Heart left ventricle (tissue), 13 donors: ENCODE data around the gene SLC24A4.

Source experiments
- POLR2A ChIP-seq, 2 donors: fragments of 450-650 bp; IDR thresholded peaks; one replicate each; pipeline ENCODE4 v1.6.1; 2017; ENCODE audit warnings: antibody characterized with exemption in 2 of 2, mild to moderate bottlenecking in 2 of 2, moderate library complexity in 2 of 2
- TF ChIP-seq, protein P1 (sequence below), 12 donors: fragments of 200-600 bp; sonication (generic) in 4 of 12; IDR thresholded peaks; one replicate each; pipeline versions ENCODE4 v1.5.0 to v1.8.0; 2018 to 2022; ENCODE audit warnings: antibody characterized with exemption in 12 of 12, mild to moderate bottlenecking in 5 of 12
- donor health status: ischemic (EF 13 %, LVEDD 7.1; RV severe dilation, severe dysfunction).
- donor health status: DM: no; HTN: yes; CAD: no.
- donor health status: DM: no; HTN: no; CAD: no.
- donor health status: ischemic (EF 25% LVEDD 6.9; RV normal size, moderate dysfunction).
- donor health status: ischemic (EF 25% LVEDD 5.7; RV mildly dilated, moderate dysfunction).
- donor health status: ischemic (EF 35%, LVEDD 5.7; RV mildly dilated, moderate dysfunction).
- donor health status: nonischemic (EF 11% LVEDD 7.7; RV severe dilation, severe dysfunction).
- donor health status: DM: yes; HTN: yes; CAD: no.
- donor health status: PGD.
- donor health status: ischemic (EF 29% LVEDD 5.4; RV normal size, mild dysfunction).
- donor health status: nonischemic (EF 23%, LVEDD 6.1; RV moderate dilation, normal function).

DNA sequence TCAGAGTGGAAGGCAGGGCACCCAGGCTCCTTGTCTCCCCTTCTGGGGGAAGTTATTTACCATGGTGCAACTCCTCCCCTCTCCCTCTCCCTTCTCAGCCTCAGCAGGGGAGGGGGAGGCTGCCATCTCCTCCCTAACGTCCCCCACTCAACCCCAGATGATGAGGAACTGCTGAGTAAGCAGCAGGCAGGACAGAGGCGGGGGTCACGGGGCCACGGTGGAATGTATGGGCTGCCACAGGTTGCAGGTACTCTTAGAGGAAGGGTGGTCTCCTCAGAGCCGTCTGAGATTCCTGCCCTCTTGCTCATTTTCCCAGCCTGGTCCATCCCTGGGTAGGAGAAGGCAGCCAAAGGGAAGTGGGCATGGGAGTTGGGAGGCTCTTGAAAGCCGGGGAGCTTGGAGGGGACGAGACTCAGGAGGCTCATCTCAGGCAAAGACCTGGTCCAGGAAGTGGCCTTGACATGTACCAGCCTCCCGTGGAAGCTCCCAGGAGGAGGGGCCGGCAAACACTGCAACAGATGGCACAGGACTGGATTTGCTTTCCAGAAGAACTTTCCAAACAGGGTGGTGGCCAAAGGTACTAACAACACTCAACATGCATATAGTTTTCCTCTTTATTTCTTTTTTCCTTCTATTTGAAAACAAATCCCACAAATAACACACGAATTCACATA is 209.7 kb downstream of the SLC24A4 start:
- TF ChIP-seq, protein P1, sequence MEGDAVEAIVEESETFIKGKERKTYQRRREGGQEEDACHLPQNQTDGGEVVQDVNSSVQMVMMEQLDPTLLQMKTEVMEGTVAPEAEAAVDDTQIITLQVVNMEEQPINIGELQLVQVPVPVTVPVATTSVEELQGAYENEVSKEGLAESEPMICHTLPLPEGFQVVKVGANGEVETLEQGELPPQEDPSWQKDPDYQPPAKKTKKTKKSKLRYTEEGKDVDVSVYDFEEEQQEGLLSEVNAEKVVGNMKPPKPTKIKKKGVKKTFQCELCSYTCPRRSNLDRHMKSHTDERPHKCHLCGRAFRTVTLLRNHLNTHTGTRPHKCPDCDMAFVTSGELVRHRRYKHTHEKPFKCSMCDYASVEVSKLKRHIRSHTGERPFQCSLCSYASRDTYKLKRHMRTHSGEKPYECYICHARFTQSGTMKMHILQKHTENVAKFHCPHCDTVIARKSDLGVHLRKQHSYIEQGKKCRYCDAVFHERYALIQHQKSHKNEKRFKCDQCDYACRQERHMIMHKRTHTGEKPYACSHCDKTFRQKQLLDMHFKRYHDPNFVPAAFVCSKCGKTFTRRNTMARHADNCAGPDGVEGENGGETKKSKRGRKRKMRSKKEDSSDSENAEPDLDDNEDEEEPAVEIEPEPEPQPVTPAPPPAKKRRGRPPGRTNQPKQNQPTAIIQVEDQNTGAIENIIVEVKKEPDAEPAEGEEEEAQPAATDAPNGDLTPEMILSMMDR (IDR thresholded peaks at IDR 0.05), result no peak
- no peak for TF ChIP-seq POLR2A (IDR thresholded peaks at IDR 0.05)
